ENCODE data around the gene TTLL9. TPM values are rescaled to one million over a fixed set of nuclear protein-coding genes. Genes with fewer than 3 reads are reported as not detected.

TTLL9 gene
- total RNA-seq, 1 donor from 2014 or later = 0.67 TPM

GRCh38 chr20:31839782-31840487 lies 30.5 kb upstream of the TTLL9 start:
- H3K4me3 Mint-ChIP-seq = no peak overlapping the region
- H3K9me3 Mint-ChIP-seq = no peaks in the 10 kb centered on the region
- no peaks in the 10 kb centered on the region for H3K36me3 Mint-ChIP-seq
- no peak for DNase-seq (ENCODE audit: low spot score in 2 of 2, unreplicated experiment in 2 of 2)
- no peak for TF ChIP-seq CTCF (IDR thresholded peaks at IDR 0.05; ENCODE audit: unreplicated experiment)
- no peaks in the 10 kb centered on the region for H3K27me3 Mint-ChIP-seq (ENCODE audit: low read depth)
- peaks cover 34% of the 10 kb centered on the region for H3K4me1 Mint-ChIP-seq
- H3K27ac Mint-ChIP-seq = no peak overlapping the region

GRCh38 chr20:31840906-31841816 lies 29.3 kb upstream of the TTLL9 start:
- H3K4me3 Mint-ChIP-seq = no peak overlapping the region
- no peaks in the 10 kb centered on the region for H3K27me3 Mint-ChIP-seq (ENCODE audit: low read depth)
- peak overlapping the region; percentile 15 for H3K27ac Mint-ChIP-seq
- peaks cover 30% of the 10 kb centered on the region for H3K4me1 Mint-ChIP-seq
- no peaks in the 10 kb centered on the region for H3K9me3 Mint-ChIP-seq
- no peaks in the 10 kb centered on the region for H3K36me3 Mint-ChIP-seq
- TF ChIP-seq CTCF (IDR thresholded peaks at IDR 0.05; ENCODE audit: unreplicated experiment) = no peak
- no peak for DNase-seq (ENCODE audit: low spot score in 2 of 2, unreplicated experiment in 2 of 2)

- Mint-ChIP-seq H3K27ac (peak overlapping the region; percentile 80), H3K36me3 (no peaks in the 10 kb centered on the region), H3K27me3 (ENCODE audit: low read depth) (no peaks in the 10 kb centered on the region), H3K9me3 (no peaks in the 10 kb centered on the region), H3K4me3 (no peak overlapping the region), H3K4me1 (peaks cover 27% of the 10 kb centered on the region)
- no peak for TF ChIP-seq CTCF (IDR thresholded peaks at IDR 0.05; ENCODE audit: unreplicated experiment)
- peak in 1 of 2 experiments; percentile 42 for DNase-seq (ENCODE audit: low spot score in 2 of 2, unreplicated experiment in 2 of 2)
Observed at GRCh38 chr20:31841928-31842327, 28.5 kb upstream of the TTLL9 start.

GRCh38 chr20:31842471-31843157 lies 27.8 kb upstream of the TTLL9 start:
- peak in 1 of 2 experiments; percentile 41 for DNase-seq (ENCODE audit: low spot score in 2 of 2, unreplicated experiment in 2 of 2)
- Mint-ChIP-seq H3K36me3 (no peaks in the 10 kb centered on the region), H3K27ac (peak overlapping the region; percentile 80), H3K9me3 (no peaks in the 10 kb centered on the region), H3K4me1 (peaks cover 24% of the 10 kb centered on the region), H3K4me3 (no peak overlapping the region), H3K27me3 (ENCODE audit: low read depth) (no peaks in the 10 kb centered on the region)
- TF ChIP-seq CTCF (IDR thresholded peaks at IDR 0.05; ENCODE audit: unreplicated experiment) = no peak

GRCh38 chr20:31843288-31843687 lies 27.1 kb upstream of the TTLL9 start:
- TF ChIP-seq CTCF (IDR thresholded peaks at IDR 0.05; ENCODE audit: unreplicated experiment) = no peak
- Mint-ChIP-seq H3K4me3 (no peak overlapping the region), H3K27me3 (ENCODE audit: low read depth) (peaks cover 5% of the 10 kb centered on the region), H3K4me1 (peaks cover 24% of the 10 kb centered on the region), H3K27ac (peak overlapping the region; percentile 39), H3K9me3 (no peaks in the 10 kb centered on the region), H3K36me3 (no peaks in the 10 kb centered on the region)
- DNase-seq (ENCODE audit: low spot score in 2 of 2, unreplicated experiment in 2 of 2) = no peak

Measured in mesothelial cell of epicardium (in vitro differentiated cells).